NCI-H1694 treated with DMSO at 0.1 percent for 48 hours (cell line): ENCODE data around the gene ATP1B2.

Experiments used
- DNase-seq: peaks from one replicate; lab custom pipeline; 2025; lab: John Stamatoyannopoulos, UW

Gene ATP1B2

DNA sequence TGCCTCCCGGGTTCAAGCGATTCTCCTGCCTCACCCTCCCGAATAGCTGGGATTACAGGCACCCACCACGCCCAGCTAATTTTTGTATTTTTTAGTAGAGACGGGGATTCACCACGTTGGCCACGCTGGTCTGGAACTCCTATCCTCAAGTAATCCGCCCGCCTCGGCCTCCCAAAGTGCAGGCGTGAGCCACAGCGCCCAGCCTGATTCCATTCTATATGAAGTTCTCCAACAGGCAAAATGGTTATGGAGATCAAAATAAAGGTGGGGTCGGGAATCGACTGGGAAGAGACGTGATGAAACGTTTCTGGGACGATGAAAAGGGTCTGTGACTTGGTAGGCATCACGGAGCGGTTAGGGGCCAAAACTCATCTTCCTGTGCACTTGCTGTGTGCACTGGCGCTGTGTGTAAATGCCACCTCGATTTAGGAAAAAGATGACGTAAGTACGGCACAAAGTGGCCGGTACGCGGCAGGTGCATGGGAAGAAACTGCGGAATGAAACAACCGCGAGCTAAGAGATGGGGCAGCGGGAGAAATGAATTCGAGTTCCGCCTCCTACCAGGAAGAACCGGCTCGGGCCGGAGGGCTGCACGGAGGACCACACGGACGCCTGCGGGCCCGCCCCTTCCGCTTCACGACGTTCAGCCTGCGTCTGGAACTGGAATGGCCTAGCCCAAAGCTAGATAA is 35.0 kb downstream of the ATP1B2 start:
- peak; percentile 94 for DNase-seq

DNA sequence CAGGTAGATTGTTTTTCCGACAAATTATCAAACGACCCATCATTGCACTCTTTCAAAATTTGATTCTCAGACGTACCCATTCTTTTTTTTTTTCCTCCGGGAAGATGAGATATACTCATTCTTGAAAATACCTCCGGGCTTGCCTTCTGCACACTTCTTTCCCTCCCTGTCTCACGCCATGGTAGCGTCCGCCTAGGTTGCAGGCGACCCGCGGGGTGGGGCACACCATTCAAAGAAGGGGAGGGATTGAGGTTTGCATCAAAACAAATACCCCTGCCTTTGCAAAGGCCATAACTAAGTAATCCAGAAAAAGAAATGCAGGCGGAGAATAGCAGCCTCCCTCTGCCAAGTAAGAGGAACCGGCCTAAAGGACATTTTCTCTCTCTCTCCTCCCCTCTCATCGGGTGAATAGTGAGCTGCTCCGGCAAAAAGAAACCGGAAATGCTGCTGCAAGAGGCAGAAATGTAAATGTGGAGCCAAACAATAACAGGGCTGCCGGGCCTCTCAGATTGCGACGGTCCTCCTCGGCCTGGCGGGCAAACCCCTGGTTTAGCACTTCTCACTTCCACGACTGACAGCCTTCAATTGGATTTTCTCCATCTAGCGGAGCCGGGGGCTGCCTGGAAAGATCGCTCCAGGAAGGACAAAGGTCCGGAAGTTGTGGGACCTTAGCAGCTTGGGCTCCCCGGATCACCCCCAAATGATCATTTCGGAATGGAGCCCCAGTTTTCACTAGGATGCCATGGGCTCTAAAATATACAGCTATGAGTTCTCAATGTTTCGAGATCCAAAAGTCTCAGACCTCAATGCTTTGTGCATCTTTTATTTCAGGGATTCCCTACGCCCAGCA is 35.7 kb downstream of the ATP1B2 start:
- DNase-seq, result peak; percentile 94

DNA sequence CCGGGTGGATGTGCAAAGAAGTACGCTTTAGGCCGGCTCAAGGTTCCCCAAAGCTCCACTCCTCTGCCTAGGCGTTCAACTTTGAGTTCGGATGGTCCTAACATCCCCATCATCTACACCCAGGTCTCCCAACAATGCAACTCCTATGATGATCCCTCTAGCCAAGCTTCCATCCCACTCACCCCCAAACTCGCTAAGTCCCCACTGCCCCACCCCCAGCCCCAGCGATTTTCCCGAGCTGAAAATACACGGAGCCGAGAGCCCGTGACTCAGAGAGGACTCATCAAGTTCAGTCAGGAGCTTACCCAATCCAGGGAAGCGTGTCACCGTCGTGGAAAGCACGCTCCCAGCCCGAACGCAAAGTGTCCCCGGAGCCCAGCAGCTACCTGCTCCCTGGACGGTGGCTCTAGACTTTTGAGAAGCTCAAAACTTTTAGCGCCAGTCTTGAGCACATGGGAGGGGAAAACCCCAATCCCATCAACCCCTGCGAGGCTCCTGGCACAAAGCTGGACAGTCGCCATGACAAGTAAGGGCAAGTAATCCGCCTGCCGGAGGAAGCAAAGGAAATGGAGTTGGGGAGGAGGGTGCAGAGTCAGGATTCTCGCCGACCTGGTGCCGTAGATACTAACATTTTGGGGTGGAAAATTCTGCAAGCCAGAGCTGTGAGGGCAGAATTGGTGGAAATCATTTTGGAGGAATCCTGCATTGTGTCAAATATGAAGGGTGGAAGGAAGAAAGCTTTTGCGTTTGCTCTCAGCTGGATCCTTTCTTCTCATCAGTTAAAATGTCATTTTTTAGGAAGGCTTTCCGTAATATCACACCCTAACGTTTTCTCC is 36.6 kb downstream of the ATP1B2 start, which contains the start of gene TP53:
Gene TP53, minus strand, starts transcription at position 419 of the 836 bp plus-strand sequence. CDS start 10,896 bp downstream, outside the sequence.
- peak; percentile 91 for DNase-seq

GRCh38 chr17:7687908-7688807 is 37.4 kb downstream of the ATP1B2 start, which contains the start of gene WRAP53:
Gene WRAP53 (plus strand): TSS chr17:7688477. CDS start chr17:7688649, 172 bp downstream.
- peak; percentile 99 for DNase-seq

DNA sequence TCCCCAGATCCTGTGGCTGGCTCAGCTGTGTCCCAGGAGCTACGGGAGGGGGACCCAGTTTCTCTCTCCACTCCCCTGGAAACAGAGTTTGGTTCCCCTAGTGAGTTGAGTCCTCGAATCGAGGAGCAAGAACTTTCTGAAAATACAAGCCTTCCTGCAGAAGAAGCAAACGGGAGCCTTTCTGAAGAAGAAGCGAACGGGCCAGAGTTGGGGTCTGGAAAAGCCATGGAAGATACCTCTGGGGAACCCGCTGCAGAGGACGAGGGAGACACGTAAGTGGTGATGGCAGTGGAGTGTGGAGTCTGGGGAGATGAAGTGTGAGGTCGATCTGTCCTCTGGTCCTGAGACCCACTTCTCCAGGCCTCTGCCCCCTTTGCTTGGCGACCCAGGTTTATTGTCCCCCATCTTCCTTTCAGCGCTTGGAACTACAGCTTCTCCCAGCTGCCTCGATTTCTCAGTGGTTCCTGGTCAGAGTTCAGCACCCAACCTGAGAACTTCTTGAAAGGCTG is 38.1 kb downstream of the ATP1B2 start:
- no peak for DNase-seq

GRCh38 chr17:7695586-7695985 is 44.9 kb downstream of the ATP1B2 start:
- DNase-seq, result no peak

DNA sequence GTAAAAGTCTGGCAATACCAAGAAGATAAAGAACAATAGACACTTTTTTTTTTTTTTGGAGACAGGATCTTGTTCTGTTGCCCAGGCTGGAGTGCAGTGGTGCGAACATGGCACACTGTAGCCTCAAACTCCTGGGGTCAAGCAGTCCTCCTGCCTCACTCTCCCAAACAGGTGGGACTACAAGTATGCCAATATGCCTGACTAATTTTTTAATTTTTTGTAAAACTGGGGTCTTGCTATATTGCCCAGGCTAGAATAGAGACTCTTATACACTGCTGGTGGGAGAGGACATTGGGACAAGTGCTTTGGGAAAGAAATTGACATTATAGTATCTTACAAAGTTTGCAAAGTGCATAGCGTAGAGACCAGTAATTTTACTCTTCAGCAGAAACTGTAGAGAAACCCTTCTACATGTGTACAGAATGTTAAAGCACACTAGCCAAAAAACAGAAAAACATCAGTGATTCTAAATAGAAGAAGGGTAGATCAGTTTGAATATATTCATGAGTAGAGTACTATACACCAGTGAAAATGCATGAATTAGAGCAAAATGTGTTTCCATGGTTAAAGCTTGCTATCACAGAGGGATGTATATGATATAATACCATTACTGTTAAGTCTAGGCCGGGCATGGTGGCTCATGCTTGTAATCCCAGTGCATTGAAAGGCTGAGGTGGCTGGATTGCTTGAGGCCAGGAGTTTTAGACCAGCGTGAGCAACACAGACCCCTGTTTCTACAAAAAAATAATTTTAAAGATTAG is 47.3 kb downstream of the ATP1B2 start:
- DNase-seq, result no peak

GRCh38 chr17:7700510-7700909 is 49.8 kb downstream of the ATP1B2 start:
- DNase-seq, result no peak

DNA sequence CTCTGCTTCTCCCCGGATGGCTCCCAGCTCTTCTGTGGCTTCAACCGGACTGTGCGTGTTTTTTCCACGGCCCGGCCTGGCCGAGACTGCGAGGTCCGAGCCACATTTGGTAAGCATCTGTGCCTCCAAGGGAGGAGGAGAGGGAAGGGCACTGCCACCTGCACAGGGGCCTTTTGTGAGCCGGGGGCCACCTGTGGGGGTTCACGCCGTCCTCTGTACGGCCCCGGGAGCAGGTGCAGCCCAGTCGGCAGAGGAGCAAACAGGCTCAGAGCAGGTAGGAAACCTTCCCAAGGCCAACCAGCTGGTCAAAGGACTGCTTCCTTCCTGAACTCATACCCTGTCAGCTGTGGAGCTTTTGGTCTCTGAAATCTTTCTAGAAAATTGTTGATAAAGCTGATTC is 51.0 kb downstream of the ATP1B2 start:
- DNase-seq, result no peak

DNA sequence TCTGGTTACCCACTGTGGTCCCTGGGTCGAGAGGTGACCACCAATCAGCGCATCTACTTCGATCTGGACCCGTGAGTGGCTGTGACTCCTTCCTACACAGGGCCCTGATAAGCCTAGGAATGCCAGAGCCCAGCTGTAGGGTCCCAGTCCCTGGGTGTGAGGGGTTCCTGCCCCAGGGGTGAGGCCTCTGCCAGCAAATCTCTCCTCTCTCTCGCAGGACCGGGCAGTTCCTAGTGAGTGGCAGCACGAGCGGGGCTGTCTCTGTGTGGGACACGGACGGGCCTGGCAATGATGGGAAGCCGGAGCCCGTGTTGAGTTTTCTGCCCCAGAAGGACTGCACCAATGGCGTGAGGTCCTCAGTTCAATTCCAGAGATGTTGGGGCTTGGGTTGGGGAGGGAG is 52.0 kb downstream of the ATP1B2 start:
- DNase-seq, result no peak

DNA sequence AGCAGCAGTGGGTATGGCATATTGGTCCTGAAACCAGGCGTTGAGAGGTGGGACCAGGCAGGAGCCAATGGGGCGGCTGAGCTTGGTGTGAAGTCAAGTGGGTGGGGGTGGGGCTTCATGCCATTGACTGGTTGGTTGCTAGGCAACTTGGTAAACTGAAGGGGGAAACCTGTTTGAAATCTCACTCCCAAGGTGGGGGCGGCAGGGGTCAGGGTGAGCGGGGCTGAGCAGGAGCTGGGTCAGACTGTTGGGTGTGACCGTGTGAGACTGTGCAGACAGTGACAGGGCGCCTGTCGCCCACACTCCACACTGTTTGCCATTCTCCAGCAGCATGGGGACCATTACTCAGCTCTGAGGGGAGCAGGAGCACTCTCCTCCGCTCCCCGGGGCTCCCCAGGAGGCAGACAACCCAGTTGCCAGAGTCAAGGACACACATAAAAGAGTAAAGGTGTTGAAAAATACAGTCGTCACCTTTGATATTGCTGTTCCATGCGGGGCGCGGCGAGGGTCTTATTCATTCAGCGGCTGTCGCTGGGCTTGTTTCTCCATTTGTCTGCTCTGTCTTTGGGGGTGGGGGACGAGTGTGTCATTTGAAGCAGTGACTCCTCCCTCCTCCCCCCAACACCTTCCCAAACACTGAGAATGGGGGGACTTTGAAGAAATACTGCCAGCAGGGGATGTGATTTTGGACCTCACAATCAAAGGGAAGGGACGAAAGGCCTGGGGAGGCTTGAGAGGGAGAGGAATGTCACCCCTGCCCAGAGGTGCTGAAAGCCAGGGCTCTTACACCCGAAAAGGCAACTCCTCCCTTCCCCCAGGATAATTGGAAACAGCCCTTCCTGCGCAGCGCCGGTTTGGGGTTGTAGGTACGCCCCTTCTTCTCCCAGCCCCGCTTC is 53.1 kb downstream of the ATP1B2 start:
- no peak for DNase-seq

DNA sequence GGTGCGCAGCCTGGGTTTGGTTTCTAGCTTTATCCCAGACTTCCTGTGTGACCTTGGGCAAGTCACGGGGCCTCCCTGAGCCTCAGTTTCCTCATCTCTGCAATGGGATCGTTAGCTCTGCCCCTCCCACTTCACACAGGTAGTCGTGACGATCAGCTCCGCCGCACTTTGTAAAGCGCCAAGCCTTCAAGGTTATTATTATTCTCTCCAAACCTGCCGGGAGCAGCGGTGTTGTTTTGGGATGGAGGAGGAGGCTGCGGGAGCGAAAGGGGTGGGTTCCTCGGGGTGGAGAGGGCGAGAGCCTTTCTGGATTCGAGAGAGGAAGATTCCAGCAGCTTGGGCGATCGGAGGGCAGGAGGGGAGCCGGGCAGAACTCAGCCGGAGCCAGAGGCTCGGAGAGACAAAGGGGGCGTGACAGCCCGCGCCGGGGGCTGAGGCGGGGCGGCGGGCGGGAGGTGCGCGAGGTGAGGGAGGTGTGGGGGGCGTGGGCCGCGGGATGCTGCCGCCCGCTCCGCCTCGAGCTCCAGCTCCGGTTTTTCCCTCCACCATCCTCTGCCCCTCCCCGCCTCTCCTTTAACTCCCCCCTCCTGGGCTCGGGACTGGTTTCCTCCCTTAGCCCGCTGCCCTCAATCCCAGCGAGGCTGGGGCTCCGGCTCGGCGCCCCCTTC is 54.0 kb downstream of the ATP1B2 start, which contains the start of gene EFNB3:
Gene EFNB3, plus strand, starts transcription at position 602 of the 668 bp plus-strand sequence. CDS start 397 bp downstream, outside the sequence.
- DNase-seq, result peak; percentile 49

GRCh38 chr17:7705269-7706255 is 54.8 kb downstream of the ATP1B2 start:
- no peak for DNase-seq

- DNase-seq, result no peak
Observed at GRCh38 chr17:7706631-7707354, 56.1 kb downstream of the ATP1B2 start.
